Nephron (organoid): ENCODE measurements around the gene OR9A2.

Experiments used
- H3K27ac Mint-ChIP-seq, 3 experiments: 2 replicates each; pipeline ENCODE4 v1.8.0; 2020; ENCODE audit warnings: mixed read lengths in 3 of 3, mild to moderate bottlenecking in 2 of 3, moderate library complexity in 1 of 3
- H3K27me3 Mint-ChIP-seq: 2 replicates; pipeline ENCODE4 v1.8.0; 2021; ENCODE audit warnings: low read depth, mild to moderate bottlenecking, moderate library complexity, mixed read lengths
- H3K36me3 Mint-ChIP-seq: 2 replicates; pipeline ENCODE4 v1.8.0; 2020; ENCODE audit warnings: low read depth, mixed read lengths
- H3K4me1 Mint-ChIP-seq: 2 replicates; pipeline ENCODE4 v1.8.0; 2020; ENCODE audit warnings: mixed read lengths
- H3K4me3 Mint-ChIP-seq, 3 experiments: 2 replicates each; pipeline ENCODE4 v1.8.0; 2020; ENCODE audit warnings: mild to moderate bottlenecking in 3 of 3, mixed read lengths in 3 of 3, moderate library complexity in 2 of 3
- H3K9me3 Mint-ChIP-seq: 2 replicates; pipeline ENCODE4 v1.8.0; 2020; ENCODE audit warnings: mixed read lengths
- TF ChIP-seq, protein P1 (sequence below), 3 experiments: fragments of 200-600 bp; sonication (generic); IDR thresholded peaks; one replicate each; pipeline ENCODE4 v1.5.0; 2021; ENCODE audit warnings: antibody characterized with exemption in 3 of 3; ENCODE audit not compliant: unreplicated experiment in 3 of 3

Gene OR9A2

DNA sequence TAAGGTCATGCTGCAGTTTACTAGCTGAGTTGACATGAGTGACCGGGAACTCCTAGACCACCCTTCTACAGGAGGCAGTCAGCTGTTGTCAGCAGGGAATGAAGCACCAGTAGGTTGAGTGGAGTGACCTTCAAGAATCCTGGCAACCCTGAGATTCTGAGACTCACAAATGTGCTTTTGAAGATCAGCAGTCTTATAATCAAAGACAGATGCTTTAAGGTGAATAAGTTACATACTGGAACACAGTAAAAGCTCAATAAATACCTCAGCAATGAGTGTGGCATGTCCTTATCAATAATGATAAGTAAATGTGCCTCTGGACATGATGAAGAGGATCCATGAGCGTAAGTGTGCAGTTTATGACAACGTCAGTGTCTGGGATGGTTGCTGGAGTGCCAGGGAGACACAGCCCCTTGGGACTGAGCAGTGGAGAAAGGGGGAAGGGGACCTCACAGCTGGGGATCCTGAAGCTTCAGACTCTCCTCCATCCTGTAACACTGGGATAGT is 13.3 kb upstream of the OR9A2 start:
- TF ChIP-seq, protein P1, sequence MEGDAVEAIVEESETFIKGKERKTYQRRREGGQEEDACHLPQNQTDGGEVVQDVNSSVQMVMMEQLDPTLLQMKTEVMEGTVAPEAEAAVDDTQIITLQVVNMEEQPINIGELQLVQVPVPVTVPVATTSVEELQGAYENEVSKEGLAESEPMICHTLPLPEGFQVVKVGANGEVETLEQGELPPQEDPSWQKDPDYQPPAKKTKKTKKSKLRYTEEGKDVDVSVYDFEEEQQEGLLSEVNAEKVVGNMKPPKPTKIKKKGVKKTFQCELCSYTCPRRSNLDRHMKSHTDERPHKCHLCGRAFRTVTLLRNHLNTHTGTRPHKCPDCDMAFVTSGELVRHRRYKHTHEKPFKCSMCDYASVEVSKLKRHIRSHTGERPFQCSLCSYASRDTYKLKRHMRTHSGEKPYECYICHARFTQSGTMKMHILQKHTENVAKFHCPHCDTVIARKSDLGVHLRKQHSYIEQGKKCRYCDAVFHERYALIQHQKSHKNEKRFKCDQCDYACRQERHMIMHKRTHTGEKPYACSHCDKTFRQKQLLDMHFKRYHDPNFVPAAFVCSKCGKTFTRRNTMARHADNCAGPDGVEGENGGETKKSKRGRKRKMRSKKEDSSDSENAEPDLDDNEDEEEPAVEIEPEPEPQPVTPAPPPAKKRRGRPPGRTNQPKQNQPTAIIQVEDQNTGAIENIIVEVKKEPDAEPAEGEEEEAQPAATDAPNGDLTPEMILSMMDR (IDR thresholded peaks at IDR 0.05; ENCODE audit: unreplicated experiment in 3 of 3): no peak
- Mint-ChIP-seq H3K27ac (no peak overlapping the region), H3K4me1 (peaks cover 16% of the 10 kb centered on the region), H3K4me3 (no peak overlapping the region), H3K36me3 (no peaks in the 10 kb centered on the region), H3K9me3 (peaks cover 5% of the 10 kb centered on the region), H3K27me3 (no peaks in the 10 kb centered on the region)

DNA sequence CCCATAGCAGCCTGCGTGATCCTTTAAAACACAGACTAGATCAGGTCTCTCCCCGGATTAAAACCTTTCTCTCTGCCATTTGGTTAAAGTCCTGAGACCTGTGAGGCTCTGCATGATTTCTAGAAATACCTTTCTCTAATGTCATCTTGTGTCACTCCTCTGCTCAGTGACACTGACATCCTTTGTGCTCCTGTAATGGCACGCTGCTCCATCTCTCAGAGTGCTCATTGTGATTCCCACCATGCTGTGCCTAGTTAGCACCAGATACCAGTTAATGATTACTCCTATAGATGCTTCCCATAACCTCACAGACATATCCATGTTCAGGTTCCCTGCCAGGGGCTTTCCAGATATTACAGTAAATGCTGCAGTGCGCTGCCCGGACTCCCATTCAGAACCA is 11.7 kb upstream of the OR9A2 start:
- TF ChIP-seq, protein P1 (IDR thresholded peaks at IDR 0.05; ENCODE audit: unreplicated experiment in 3 of 3): no peak
- no peak overlapping the region for H3K4me3 Mint-ChIP-seq
- H3K27ac Mint-ChIP-seq: no peak overlapping the region
- H3K36me3 Mint-ChIP-seq: no peaks in the 10 kb centered on the region
- peaks cover 14% of the 10 kb centered on the region for H3K9me3 Mint-ChIP-seq
- peaks cover 11% of the 10 kb centered on the region for H3K4me1 Mint-ChIP-seq
- H3K27me3 Mint-ChIP-seq: no peaks in the 10 kb centered on the region

DNA sequence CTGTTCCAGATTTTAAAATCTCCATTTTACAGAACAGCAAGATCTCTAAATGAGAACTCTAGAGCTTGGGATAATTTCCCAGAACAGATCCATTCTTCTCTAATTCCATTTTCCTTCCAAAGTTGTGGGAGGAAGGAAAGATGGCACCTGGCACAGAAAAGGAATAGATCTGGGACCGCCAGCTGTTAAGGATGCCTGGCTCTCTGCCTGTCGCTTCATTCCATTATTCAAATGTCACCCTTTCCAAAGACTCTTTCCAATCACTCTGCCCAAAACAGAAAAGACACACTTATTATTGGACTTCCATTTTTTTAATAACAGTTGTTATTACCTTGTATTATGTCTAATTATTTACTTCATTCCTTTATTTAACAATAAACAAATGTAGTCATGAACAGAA is 751 bp upstream of the OR9A2 start:
- H3K9me3 Mint-ChIP-seq: peaks cover 2% of the 10 kb centered on the region
- peaks cover 11% of the 10 kb centered on the region for H3K27me3 Mint-ChIP-seq
- H3K4me1 Mint-ChIP-seq: no peaks in the 10 kb centered on the region
- no peak overlapping the region for H3K27ac Mint-ChIP-seq
- TF ChIP-seq, protein P1 (IDR thresholded peaks at IDR 0.05; ENCODE audit: unreplicated experiment in 3 of 3): no peak
- H3K36me3 Mint-ChIP-seq: no peaks in the 10 kb centered on the region
- no peak overlapping the region for H3K4me3 Mint-ChIP-seq

DNA sequence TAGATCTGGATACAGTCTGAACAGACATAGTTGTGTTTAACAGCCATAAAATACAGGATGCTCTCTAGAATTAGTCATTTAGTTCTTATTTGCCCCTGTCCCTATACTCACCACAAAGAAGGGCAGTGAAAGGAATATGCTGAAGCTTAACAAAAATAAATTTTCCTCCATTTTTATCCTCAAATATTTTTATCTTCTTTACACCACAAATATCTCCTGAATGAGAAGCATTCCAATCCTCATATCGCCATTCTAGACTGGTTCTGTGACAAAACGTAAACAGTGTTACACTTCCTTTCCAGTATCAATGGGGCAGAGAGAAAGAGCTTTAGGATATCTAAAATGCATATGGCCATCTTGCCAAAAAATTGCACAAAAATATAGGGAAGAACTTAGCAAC is 1.6 kb downstream of the OR9A2 start:
- peaks cover 2% of the 10 kb centered on the region for H3K9me3 Mint-ChIP-seq

DNA sequence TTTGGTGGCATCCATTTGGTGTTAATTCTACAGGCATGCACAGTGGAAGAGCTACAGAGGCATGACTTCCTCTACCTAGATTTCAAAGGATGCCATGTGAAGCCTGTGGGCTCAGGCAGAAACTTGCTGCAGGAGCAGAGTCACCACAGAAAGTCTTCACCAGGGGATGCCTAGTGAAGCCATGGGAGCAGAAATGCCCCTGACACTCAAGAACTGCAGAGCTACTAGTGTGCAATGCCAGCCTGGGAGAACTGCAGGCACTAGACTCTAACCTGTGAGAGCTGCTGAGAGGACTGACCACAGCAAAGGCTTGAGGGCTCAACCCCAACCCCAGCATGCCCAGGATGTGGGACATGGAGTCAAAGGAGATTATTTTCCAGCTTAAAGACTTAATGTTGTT is 3.9 kb downstream of the OR9A2 start:
- peaks cover 2% of the 10 kb centered on the region for H3K9me3 Mint-ChIP-seq
- no peaks in the 10 kb centered on the region for H3K4me1 Mint-ChIP-seq
- no peaks in the 10 kb centered on the region for H3K36me3 Mint-ChIP-seq
- peaks cover 5% of the 10 kb centered on the region for H3K27me3 Mint-ChIP-seq
- no peak overlapping the region for H3K27ac Mint-ChIP-seq
- H3K4me3 Mint-ChIP-seq: no peak overlapping the region
- TF ChIP-seq, protein P1 (IDR thresholded peaks at IDR 0.05; ENCODE audit: unreplicated experiment in 3 of 3): no peak

More for the DNA sequence above, 1.6 kb downstream of the OR9A2 start:
- no peak overlapping the region for H3K27ac Mint-ChIP-seq
- H3K4me1 Mint-ChIP-seq: no peaks in the 10 kb centered on the region
- TF ChIP-seq, protein P1 (IDR thresholded peaks at IDR 0.05; ENCODE audit: unreplicated experiment in 3 of 3): no peak
- H3K36me3 Mint-ChIP-seq: no peaks in the 10 kb centered on the region
- no peak overlapping the region for H3K4me3 Mint-ChIP-seq
- peaks cover 11% of the 10 kb centered on the region for H3K27me3 Mint-ChIP-seq

DNA sequence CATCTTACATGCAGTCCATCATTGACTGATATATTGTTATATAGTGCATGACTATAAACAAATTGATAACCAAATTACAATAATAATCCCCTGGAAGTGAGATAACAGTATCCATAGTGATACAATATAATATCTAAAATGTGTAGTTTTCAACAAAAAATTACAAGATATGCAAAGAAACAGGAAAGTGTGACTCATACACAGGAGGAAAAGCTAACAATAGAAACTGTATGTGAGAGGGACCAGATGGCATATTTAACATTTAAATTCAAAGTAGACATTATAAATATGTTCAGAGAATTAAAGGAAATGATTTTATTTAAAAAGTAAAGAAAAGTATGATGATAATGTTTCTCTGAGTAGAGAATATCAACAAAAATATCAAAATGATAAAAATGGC is 8.0 kb downstream of the OR9A2 start:
- no peaks in the 10 kb centered on the region for H3K36me3 Mint-ChIP-seq
- no peak overlapping the region for H3K4me3 Mint-ChIP-seq
- no peak overlapping the region for H3K27ac Mint-ChIP-seq
- TF ChIP-seq, protein P1 (IDR thresholded peaks at IDR 0.05; ENCODE audit: unreplicated experiment in 3 of 3): no peak
- H3K4me1 Mint-ChIP-seq: peaks cover 29% of the 10 kb centered on the region
- H3K9me3 Mint-ChIP-seq: no peaks in the 10 kb centered on the region
- H3K27me3 Mint-ChIP-seq: no peaks in the 10 kb centered on the region
